ENCODE measurements around the gene GRHL1.
A peak's percentile ranks its signal among the peaks of the same experiment; 100 is the strongest.

Gene GRHL1

GRCh38 chr2:9972621-9973479 lies 21.4 kb downstream of the GRHL1 start:
- DNase-seq, result no peak

GRCh38 chr2:9973690-9974089 lies 22.2 kb downstream of the GRHL1 start:
- no peak for DNase-seq

- no peak for DNase-seq
Measured at GRCh38 chr2:9974343-9974742, 22.9 kb downstream of the GRHL1 start.

GRCh38 chr2:9975328-9975727 lies 23.8 kb downstream of the GRHL1 start:
- DNase-seq, result peak; percentile 36

GRCh38 chr2:9975805-9976447 lies 24.4 kb downstream of the GRHL1 start:
- peak; percentile 4 for DNase-seq

- no peak for DNase-seq
Measured at GRCh38 chr2:9979977-9980376, 28.5 kb downstream of the GRHL1 start.

GRCh38 chr2:9980520-9980919 lies 29.0 kb downstream of the GRHL1 start:
- DNase-seq, result no peak

- no peak for DNase-seq
Measured at GRCh38 chr2:9981655-9982054, 30.2 kb downstream of the GRHL1 start.

GRCh38 chr2:9982248-9982647 lies 30.8 kb downstream of the GRHL1 start:
- no peak for DNase-seq

GRCh38 chr2:9982891-9983290 lies 31.4 kb downstream of the GRHL1 start:
- no peak for DNase-seq

- no peak for DNase-seq
Measured at GRCh38 chr2:9983401-9984216, 32.1 kb downstream of the GRHL1 start.

GRCh38 chr2:9984217-9984739 lies 32.8 kb downstream of the GRHL1 start:
- DNase-seq, result peak; percentile 1

GRCh38 chr2:9984871-9985480 lies 33.5 kb downstream of the GRHL1 start:
- DNase-seq, result no peak

GRCh38 chr2:9985531-9986328 lies 34.2 kb downstream of the GRHL1 start:
- no peak for DNase-seq

GRCh38 chr2:9988320-9988719 lies 36.8 kb downstream of the GRHL1 start:
- DNase-seq, result no peak

- DNase-seq, result no peak
Measured at GRCh38 chr2:9990736-9991135, 39.2 kb downstream of the GRHL1 start.

- DNase-seq, result no peak
Measured at GRCh38 chr2:9991221-9991620, 39.7 kb downstream of the GRHL1 start.

GRCh38 chr2:9991829-9992273 lies 40.4 kb downstream of the GRHL1 start:
- no peak for DNase-seq

GRCh38 chr2:9992427-9993187 lies 41.1 kb downstream of the GRHL1 start:
- DNase-seq, result no peak

- no peak for DNase-seq
Measured at GRCh38 chr2:9993488-9994165, 42.1 kb downstream of the GRHL1 start.

GRCh38 chr2:9994462-9994861 lies 43.0 kb downstream of the GRHL1 start:
- DNase-seq, result no peak

Measured in NCI-H774 (cell line).